HG03571 (cell line): Measurements from ENCODE around the gene ELOVL3.
"Not testable (repeated sequence)": the region's sequence is repeated elsewhere in the genome, so short reads cannot be mapped to it uniquely, and the experiment has no call there.

Experiments
- ATAC-seq: cut with Tn5 transposase; IDR thresholded peaks from one replicate; pipeline ENCODE4 v1.9.1; 2021; ENCODE audit not compliant: unreplicated experiment

Gene ELOVL3

DNA sequence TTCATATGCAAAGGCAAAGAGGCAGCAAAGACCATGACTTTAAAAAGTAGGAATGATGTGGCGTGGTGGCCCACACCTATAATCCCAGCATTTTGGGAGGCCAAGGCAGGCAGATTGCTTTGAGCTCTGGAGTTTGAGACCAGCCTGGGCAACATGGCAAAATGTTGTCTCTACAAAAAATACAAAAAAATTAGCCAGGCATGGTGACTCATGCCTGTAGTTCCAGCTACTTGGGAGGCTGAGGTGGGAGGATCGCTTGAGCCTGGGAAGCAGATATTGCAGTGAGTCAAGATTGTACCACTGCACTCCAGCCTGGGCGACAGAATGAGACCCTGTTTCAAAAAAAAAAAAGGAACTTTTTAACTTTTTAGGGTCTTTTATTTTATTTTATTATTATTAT is 26.4 kb downstream of the ELOVL3 start:
- not testable (repeated sequence) for ATAC-seq

- ATAC-seq, result no peak
Observed at GRCh38 chr10:102254426-102254825, 28.3 kb downstream of the ELOVL3 start.

GRCh38 chr10:102255404-102255803 is 29.3 kb downstream of the ELOVL3 start:
- ATAC-seq, result no peak

- no peak for ATAC-seq
Observed at GRCh38 chr10:102261196-102261595, 35.1 kb downstream of the ELOVL3 start.

DNA sequence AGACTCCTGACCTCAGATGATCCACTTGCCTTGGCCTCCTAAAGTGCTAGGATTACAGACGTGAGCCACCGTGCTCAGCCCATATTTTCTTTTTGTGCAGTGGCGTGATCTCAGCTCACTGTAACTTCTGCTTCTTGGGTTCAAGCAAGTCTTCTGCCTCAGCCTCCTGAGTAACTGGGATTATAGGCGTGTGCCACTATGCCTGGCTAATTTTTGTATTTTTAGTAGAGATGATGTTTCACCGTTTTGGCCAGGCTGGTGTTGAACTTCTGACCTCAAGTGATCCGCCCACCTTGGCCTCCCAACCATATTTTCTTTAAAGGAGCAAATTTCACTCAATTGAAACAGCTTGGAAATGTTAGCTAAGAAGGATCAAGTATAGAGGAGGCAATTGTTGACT is 35.7 kb downstream of the ELOVL3 start:
- ATAC-seq, result no peak

DNA sequence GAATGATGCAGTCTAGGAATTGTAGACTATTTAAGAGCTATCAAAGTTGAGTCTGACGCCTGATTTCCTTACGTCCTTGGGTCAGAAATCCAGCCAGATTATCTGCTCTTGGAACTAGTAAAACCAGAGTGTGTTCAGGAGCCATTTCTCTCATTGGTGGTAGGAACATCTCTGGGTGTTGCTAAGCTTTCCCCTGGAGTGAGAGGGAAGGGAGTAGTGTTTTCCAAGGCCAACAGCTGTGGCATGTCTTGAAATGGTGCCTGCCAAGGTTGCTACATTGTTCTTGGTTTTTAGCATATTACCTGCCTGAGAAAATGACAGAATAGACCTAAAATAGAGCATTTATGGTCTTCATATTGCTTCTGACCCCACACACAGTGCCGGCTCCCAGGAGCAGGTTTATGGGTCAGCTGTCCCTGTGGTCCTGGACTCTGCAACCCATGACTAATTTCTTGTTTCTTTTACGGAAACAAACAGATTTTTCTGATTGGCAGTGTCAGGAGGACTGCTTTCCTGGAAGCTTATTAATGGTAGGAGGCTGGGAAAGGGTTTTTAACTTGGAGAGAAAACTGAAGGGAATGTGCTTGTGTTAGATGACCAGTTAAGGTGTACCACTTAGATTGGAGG is 36.8 kb downstream of the ELOVL3 start:
- no peak for ATAC-seq

GRCh38 chr10:102264371-102264770 is 38.3 kb downstream of the ELOVL3 start:
- ATAC-seq, result no peak

DNA sequence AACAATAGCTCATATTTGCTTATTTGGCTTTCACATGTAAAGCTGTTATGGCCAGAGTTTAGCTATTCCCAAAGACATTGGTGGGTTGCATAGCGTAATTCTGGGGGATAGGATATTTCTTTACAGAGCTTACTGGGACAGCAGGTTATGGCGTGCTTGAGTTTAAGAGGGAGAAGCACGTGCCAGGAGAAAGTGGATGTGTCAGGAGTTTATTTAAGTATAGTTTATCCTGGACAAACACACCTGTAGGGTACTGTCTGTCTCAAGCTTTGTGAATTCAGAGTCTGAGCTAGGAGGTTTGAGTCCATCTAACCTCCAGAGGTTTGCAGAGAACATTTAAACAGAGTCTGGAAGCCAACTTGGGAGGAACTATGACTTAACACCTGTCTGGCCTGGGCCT is 40.6 kb downstream of the ELOVL3 start:
- no peak for ATAC-seq

GRCh38 chr10:102267748-102268147 is 41.6 kb downstream of the ELOVL3 start:
- no peak for ATAC-seq

GRCh38 chr10:102268375-102268888 is 42.3 kb downstream of the ELOVL3 start:
- no peak for ATAC-seq

DNA sequence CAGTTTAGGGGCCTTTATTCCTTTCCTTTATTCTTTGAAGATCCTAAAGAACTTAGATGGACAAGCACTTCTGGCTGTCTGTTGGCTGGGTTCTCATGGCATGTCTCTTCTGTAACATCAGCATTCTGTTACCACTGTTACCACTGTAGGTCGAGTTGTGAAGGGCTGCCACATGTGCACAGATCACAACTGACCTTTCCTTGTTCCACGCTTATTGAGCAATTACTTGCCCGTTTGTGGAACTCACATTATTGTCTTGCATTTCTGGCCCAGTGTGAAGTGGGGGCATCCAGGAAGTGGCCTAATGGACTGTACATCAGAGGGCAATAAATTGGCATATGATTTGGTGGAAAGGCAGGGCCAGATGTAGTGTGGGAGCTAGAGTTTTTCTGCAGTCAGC is 42.9 kb downstream of the ELOVL3 start:
- ATAC-seq, result no peak

GRCh38 chr10:102274062-102274461 is 48.0 kb downstream of the ELOVL3 start:
- no peak for ATAC-seq

DNA sequence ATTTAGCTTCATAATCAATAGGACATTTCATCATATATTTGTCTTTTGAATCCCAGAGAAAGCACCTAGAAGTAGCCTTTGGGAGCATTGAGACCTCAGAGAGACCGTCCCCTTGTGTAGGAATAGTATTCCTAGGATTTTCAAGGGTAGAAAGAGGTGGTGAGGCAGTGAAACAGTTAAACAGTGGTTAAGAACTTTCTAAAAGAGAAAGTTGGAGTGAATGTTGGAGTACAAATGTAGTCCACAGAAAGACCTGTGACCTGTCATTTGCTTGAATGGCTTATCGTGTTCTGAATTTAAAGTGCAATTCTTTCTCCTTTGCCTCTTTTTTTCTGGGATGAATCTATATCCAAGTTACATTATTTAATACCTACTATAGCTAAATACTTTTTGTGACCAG is 49.2 kb downstream of the ELOVL3 start:
- ATAC-seq, result no peak

DNA sequence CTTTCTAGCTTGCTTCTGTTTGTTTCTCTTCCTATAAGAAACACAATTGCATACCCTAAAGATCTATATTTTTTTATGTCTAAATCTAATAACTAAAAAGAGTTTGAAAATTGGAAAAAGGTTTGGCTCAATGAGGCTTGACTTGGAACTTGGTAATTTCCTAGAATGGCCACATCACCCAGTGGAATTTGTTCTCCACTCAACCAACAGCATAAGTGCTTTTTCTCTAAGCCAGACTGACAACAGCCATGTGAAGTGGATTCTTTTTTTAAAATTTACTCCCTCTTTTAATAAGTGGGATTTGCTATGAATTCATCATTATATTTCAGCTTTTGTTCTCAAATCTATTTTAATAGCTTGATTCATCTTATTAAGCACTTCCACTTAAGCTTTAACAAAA is 53.0 kb downstream of the ELOVL3 start:
- ATAC-seq, result no peak
